Activated CD4-positive, CD25-positive, alpha-beta regulatory T cell treated with anti-CD3 and anti-CD28 coated beads, Interleukin-2, amount 50 U/mL, for 24 hours (primary cell): ENCODE data around the gene SLC15A4.

Source experiments
- ATAC-seq, 2 donors: fragments of 150-1000 bp; cut with Tn5 transposase; one replicate each; pipeline ENCODE4 v1.10.0; 2021; ENCODE audit warnings: mild to moderate bottlenecking in 1 of 2, moderate library complexity in 1 of 2

Gene SLC15A4

GRCh38 chr12:128745772-128746689 is 77.7 kb downstream of the SLC15A4 start:
- no peak for ATAC-seq

- ATAC-seq: no peak
These were observed 79.8 kb downstream of the SLC15A4 start for GRCh38 chr12:128743916-128744315.
